GM19025 (cell line): ENCODE results near the gene VSIR.

Experiments used
- ATAC-seq: cut with Tn5 transposase; IDR thresholded peaks from one replicate; pipeline ENCODE4 v1.9.1; 2021; ENCODE audit warnings: mild to moderate bottlenecking, low read depth, moderate library complexity; ENCODE audit not compliant: unreplicated experiment

The VSIR gene

GRCh38 chr10:71765906-71766716 is 7.2 kb downstream of the VSIR start:
- ATAC-seq: no peak

GRCh38 chr10:71765176-71765904 is 8.0 kb downstream of the VSIR start:
- no peak for ATAC-seq

GRCh38 chr10:71763352-71764127 is 9.8 kb downstream of the VSIR start:
- ATAC-seq: no peak

DNA sequence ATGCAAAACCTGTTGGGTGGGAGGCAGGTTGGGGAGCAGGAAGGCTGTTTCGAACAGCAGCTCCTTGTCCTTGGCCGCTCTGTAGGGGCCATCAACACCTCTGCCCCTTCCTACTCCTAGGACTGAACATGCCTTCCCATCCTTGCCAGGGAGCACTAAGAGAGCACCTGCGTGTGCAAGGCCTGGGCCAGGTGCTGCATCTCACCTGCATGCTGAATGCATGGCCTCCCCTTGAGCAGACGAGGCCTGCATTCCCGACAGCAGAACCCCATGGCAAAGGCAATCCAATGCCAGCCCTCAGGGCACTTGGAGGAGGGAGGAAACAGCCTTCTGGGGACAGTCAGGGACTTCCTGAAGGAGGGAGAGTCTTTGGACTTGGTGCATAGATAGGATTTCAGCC is 11.0 kb downstream of the VSIR start:
- ATAC-seq: no peak

DNA sequence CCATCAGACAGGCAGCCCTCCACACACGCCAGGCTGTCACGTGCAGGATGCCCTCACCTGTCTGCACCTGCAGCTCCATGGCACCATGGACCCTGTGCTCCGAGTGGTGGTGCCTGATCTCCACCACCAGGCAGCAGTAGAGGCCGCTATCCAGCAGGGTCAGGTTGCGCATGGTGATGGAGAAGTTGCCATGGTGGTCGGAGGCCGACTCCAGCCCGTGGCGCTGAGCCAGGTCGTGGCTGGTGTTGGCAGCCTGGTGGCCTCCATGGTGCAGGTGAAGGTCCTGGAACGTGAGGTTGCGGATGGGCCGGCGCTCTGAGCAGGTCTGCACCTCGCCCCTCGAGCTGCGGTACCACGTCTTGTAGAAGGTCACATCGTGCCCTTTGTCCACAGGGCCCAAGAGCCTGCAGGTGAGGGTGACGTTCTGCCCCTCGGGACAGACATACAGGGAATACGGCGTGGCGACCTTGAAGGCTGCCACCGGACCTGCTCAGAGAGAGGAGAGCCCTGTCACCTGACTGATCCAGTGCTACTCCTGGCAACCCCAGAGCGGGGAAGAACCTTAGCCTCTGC is 11.7 kb downstream of the VSIR start:
- ATAC-seq: no peak

GRCh38 chr10:71761105-71761511 is 12.2 kb downstream of the VSIR start:
- ATAC-seq: no peak

- no peak for ATAC-seq
Measured at GRCh38 chr10:71757399-71757922, 15.9 kb downstream of the VSIR start.

GRCh38 chr10:71756311-71757191 is 16.8 kb downstream of the VSIR start:
- no peak for ATAC-seq

GRCh38 chr10:71755179-71755879 is 18.0 kb downstream of the VSIR start:
- no peak for ATAC-seq

- no peak for ATAC-seq
Measured at GRCh38 chr10:71754562-71754961, 18.8 kb downstream of the VSIR start.

- no peak for ATAC-seq
Measured at GRCh38 chr10:71753960-71754505, 19.3 kb downstream of the VSIR start.

DNA sequence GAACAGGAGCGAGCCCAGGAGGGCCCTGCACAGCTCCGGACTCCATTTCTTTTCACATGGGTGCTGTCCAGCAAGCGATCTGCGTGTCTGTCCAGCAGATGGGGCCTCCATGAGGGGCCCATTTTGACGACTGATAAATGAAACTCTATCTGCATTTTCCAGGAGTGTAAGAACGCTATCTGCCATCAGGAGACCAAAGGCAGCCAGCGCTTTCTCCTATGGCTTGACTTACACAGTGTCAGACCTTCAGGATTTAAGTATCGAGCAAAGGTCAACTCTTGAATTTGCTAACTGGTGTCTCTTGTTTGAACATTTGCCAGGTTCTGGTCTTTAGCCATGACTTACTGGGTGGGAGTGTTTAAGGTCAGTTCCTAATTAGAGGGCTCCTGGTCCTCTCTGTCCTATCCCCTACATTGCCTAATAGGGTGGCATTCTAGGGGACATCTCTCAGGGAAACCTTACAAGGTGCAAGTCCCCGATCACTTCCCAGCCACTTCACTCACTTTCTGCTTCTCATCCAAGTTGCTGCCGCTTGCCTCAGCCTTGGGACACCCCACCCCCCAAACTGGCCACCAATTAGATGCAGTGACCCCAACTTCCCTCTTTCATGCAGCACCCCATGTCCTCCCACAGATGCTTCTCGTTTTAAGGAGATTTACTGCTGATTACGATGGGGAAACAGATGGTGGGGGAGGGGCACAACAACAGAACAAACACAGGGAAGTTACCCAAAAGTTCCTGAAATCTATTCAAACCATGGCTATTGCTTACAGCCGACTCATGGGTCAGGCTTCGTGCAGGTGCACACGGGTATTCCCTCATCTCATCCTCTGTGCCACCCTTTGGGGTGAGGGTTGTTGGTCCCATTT is 20.0 kb downstream of the VSIR start:
- ATAC-seq: no peak

DNA sequence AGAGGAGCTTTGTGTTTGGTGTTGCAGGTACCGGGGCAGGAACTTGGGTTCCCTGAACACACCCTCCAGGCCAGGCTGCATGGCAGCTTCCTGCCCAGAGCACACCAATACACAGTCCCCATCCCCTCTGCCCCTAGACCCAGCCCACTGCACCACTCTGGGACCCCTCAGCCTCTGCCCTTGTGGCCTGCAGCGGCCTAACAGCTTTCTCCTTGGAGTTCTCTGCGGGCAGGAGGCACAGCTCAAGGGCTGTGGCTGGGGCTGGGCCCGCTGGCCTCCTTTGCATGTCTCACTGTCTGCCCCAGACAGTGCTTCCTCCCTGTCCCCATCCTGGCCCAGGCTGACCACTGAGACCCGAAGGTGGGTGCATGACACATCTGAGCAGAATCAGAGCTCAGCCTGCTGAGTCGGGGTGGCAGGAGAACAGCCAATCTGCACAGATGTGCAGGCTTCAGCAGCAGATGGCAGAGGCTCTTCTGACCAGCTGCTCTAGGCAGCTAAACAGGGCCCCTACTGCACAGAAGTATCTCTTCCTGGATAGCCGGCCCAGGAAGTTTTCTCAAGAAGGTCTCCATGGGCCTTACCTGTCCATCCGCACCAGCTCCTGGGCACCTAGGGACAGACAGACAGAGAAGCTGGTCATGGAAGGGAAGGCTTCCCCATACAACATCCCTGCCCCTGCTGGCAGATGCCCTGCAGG is 20.8 kb downstream of the VSIR start:
- no peak for ATAC-seq

DNA sequence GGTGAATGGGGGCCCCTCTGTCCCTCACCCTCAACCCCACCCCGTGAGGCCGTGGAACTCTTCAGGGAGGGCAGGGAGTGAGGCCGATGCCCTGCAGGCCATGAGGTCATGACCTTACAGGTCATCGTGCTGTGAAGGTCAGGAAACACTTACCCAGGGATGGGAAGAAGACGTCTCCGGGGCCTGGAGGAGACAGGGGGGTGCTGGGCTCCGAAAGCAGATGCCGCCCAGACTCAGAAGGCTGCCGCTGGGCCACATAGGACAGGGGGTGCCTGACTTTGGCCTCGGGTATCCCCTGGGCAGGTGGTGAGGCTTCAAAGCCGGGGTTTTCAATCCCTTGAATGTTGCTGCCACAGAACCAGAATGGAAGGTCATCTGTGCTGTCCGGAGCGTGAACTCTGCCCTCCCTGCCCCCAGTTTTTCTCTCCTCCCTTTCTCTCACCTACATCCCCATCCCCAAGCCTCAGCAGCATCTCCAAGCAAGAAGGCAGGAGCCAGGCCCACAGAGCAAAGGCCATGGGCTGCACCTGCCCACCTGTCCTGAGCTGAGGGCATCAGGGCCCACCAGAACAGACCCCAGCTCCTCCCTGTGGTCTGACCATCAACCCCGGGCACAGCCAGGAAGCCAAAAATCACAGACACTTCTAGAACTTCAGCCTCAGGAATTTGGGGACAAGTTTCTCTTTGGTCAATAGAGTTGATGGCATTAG is 21.6 kb downstream of the VSIR start:
- ATAC-seq: no peak

DNA sequence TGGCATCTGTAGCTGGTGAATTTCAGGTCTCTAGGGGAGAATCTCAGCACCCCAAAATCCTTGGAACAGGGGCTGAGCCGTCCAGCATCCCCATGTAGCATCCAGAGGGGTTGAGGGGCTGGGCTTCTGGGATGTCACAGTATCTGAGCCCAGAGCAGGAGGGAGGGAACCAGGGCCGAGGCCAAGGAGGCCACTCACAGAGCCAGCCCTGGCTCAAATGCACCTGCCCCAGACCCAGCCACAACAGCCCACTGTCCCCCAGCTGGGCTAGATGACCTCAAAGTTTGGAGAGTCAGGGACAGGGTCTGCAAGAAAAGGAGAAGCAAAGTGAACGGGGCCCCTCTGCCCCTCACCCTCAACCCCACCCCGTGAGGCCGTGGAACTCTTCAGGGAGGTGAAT is 22.3 kb downstream of the VSIR start:
- ATAC-seq: no peak

DNA sequence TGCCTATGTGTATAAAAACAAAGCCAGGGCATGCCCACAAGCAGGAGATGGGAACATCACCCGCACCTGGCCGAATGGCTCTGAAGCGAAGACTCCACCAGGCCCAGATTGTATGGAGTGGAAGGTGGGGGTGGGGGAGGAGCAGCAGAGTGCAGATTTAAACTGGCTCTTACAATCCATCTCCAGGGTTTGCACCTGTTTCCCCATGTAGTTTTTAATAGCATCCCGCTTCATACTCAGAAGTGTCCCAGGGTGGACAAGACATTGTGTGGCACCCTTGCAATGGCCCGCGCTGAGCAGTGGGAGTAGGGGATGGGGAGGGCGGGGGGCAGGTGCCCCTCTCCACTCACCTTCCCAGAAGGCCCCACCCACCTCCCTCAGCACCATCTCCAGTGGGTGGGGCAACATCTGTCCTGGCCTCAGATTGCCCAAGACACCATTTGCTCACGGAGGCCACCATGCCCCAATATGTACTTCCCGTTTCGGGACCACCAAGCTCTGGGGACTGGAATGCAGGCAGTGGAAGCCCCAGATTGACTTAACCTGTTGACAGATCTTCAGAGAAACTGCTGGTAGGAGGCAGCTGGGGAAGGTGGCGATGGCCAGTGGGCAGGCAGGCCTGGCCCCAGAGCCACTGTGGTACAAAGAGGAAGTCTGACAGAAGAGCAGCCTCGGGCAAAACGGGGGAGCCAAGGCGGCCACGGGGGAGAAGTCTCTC is 23.0 kb downstream of the VSIR start:
- ATAC-seq: no peak
